ENCODE results near the gene ZNF655.
"Not testable (repeated sequence)": the region's sequence is repeated elsewhere in the genome, so short reads cannot be mapped to it uniquely, and the experiment has no call there.

Gene ZNF655

DNA sequence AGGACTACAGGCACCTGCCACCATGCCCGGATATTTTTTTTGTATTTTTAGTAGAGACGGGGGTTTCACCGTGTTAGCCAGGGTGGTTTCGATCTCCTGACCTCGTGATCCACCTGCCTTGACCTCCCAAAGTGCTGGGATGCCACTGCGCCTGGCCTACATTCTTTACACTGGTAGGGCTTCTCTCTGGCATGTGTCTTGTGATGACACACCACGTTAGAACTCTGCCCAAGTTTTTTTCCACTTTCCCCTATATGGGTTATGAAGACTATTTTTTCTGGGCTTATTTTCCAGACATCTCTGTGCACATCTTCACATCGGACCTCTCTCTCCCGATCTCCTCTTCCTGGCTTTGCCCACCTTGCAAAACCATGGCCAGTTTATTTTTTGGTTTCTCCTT lies 17.2 kb upstream of the ZNF655 start:
- Histone ChIP-seq H3K36me3 (replicated peaks in 1 of 2; ENCODE audit: control insufficient read depth in 2 of 2, insufficient read depth in 2 of 2, low read length in 2 of 2) (peaks cover 2 to 23% of the 10 kb centered on the region in 2 donors), H3K23ac (ENCODE audit: low read depth, low read length, poor library complexity) (no peak overlapping the region), H2BK120ac (ENCODE audit: low read depth, low read length) (no peak overlapping the region), H3K4me3 (ENCODE audit: low read length in 2 of 2) (no peak overlapping the region), H3K4me2 (ENCODE audit: insufficient read depth, low read length, poor library complexity, severe bottlenecking) (no peak overlapping the region), H3K79me1 (ENCODE audit: low read depth, low read length) (no peaks in the 10 kb centered on the region), H2AFZ (ENCODE audit: low read length) (no peak overlapping the region), H4K8ac (ENCODE audit: low read depth, low read length) (no peak overlapping the region), H3K4me1 (ENCODE audit: control insufficient read depth in 2 of 2, insufficient read depth in 1 of 2, low read depth in 1 of 2, low read length in 2 of 2) (no peaks in the 10 kb centered on the region), H2BK15ac (ENCODE audit: low read length) (no peak overlapping the region), H3K9me3 (replicated peaks in 1 of 2; ENCODE audit: control insufficient read depth in 2 of 2, insufficient read depth in 1 of 2, low read depth in 1 of 2, low read length in 2 of 2) (peaks cover 14 to 36% of the 10 kb centered on the region in 2 donors), H3K9ac (ENCODE audit: low read depth, low read length, poor library complexity) (no peak overlapping the region), H3K27me3 (ENCODE audit: control insufficient read depth in 3 of 3, insufficient read depth in 3 of 3, low read depth in 1 of 3, low read length in 3 of 3) (no peaks in the 10 kb centered on the region), H4K91ac (ENCODE audit: low read depth, low read length, poor library complexity) (no peak overlapping the region), H3K18ac (ENCODE audit: low read length) (no peak overlapping the region), H3K27ac (replicated peaks; ENCODE audit: low read length) (no peak overlapping the region), H2BK5ac (ENCODE audit: low read length) (no peak overlapping the region), H2BK12ac (ENCODE audit: low read length) (no peak overlapping the region), H2AK5ac (ENCODE audit: low read depth, low read length) (no peak overlapping the region), H3K4ac (ENCODE audit: low read length) (no peak overlapping the region), H3K14ac (ENCODE audit: low read length) (no peak overlapping the region)
- no CpG with 5 or more reads among the region's 9 CpGs for WGBS, 2 donors (ENCODE audit: extremely low coverage in 2 of 2, insufficient read length in 2 of 2, insufficient replicate concordance in 1 of 2)
- DNase-seq (ENCODE audit: low spot score): no peak

GRCh38 chr7:99543081-99543671 lies 15.3 kb upstream of the ZNF655 start:
- Histone ChIP-seq H3K36me3 (replicated peaks in 1 of 2; ENCODE audit: control insufficient read depth in 2 of 2, insufficient read depth in 2 of 2, low read length in 2 of 2) (peaks cover 6 to 43% of the 10 kb centered on the region in 2 donors), H3K23ac (ENCODE audit: low read depth, low read length, poor library complexity) (peak overlapping the region; percentile 55), H2BK5ac (ENCODE audit: low read length) (no peak overlapping the region), H3K9me3 (replicated peaks in 1 of 2; ENCODE audit: control insufficient read depth in 2 of 2, insufficient read depth in 1 of 2, low read depth in 1 of 2, low read length in 2 of 2) (peaks cover 21 to 35% of the 10 kb centered on the region in 2 donors), H2AK5ac (ENCODE audit: low read depth, low read length) (no peak overlapping the region), H3K27me3 (ENCODE audit: control insufficient read depth in 3 of 3, insufficient read depth in 3 of 3, low read depth in 1 of 3, low read length in 3 of 3) (no peaks in the 10 kb centered on the region), H3K27ac (replicated peaks; ENCODE audit: low read length) (no peak overlapping the region), H4K91ac (ENCODE audit: low read depth, low read length, poor library complexity) (no peak overlapping the region), H3K18ac (ENCODE audit: low read length) (no peak overlapping the region), H2BK120ac (ENCODE audit: low read depth, low read length) (no peak overlapping the region), H3K4ac (ENCODE audit: low read length) (no peak overlapping the region), H2BK15ac (ENCODE audit: low read length) (no peak overlapping the region), H4K8ac (ENCODE audit: low read depth, low read length) (no peak overlapping the region), H3K4me3 (ENCODE audit: low read length in 2 of 2) (no peak overlapping the region), H3K14ac (ENCODE audit: low read length) (no peak overlapping the region), H3K9ac (ENCODE audit: low read depth, low read length, poor library complexity) (no peak overlapping the region), H3K79me1 (ENCODE audit: low read depth, low read length) (no peaks in the 10 kb centered on the region), H3K4me2 (ENCODE audit: insufficient read depth, low read length, poor library complexity, severe bottlenecking) (no peak overlapping the region), H3K4me1 (ENCODE audit: control insufficient read depth in 2 of 2, insufficient read depth in 1 of 2, low read depth in 1 of 2, low read length in 2 of 2) (no peaks in the 10 kb centered on the region), H2AFZ (ENCODE audit: low read length) (no peak overlapping the region), H2BK12ac (ENCODE audit: low read length) (no peak overlapping the region)
- no CpG with 5 or more reads among the region's 34 CpGs for WGBS, 2 donors (ENCODE audit: extremely low coverage in 2 of 2, insufficient read length in 2 of 2, insufficient replicate concordance in 1 of 2)
- no peak for DNase-seq (ENCODE audit: low spot score)

GRCh38 chr7:99543916-99544315 lies 14.5 kb upstream of the ZNF655 start:
- no peak overlapping the region for H3K9ac ChIP-seq (ENCODE audit: low read depth, low read length, poor library complexity)
- H2BK12ac ChIP-seq (ENCODE audit: low read length): no peak overlapping the region
- no peak overlapping the region for H3K27ac ChIP-seq (replicated peaks; ENCODE audit: low read length)
- peaks cover 21 to 32% of the 10 kb centered on the region in 2 donors for H3K9me3 ChIP-seq (replicated peaks in 1 of 2; ENCODE audit: control insufficient read depth in 2 of 2, insufficient read depth in 1 of 2, low read depth in 1 of 2, low read length in 2 of 2)
- no peaks in the 10 kb centered on the region for H3K79me1 ChIP-seq (ENCODE audit: low read depth, low read length)
- H3K4me1 ChIP-seq (ENCODE audit: control insufficient read depth in 2 of 2, insufficient read depth in 1 of 2, low read depth in 1 of 2, low read length in 2 of 2): no peaks in the 10 kb centered on the region
- no peak overlapping the region for H3K23ac ChIP-seq (ENCODE audit: low read depth, low read length, poor library complexity)
- no peaks in the 10 kb centered on the region for H3K27me3 ChIP-seq (ENCODE audit: control insufficient read depth in 3 of 3, insufficient read depth in 3 of 3, low read depth in 1 of 3, low read length in 3 of 3)
- no peak overlapping the region for H3K14ac ChIP-seq (ENCODE audit: low read length)
- no peak for DNase-seq (ENCODE audit: low spot score)
- no peak overlapping the region for H2BK5ac ChIP-seq (ENCODE audit: low read length)
- H3K4me2 ChIP-seq (ENCODE audit: insufficient read depth, low read length, poor library complexity, severe bottlenecking): no peak overlapping the region
- no peak overlapping the region for H2AFZ ChIP-seq (ENCODE audit: low read length)
- H3K4me3 ChIP-seq (ENCODE audit: low read length in 2 of 2): no peak overlapping the region
- H4K91ac ChIP-seq (ENCODE audit: low read depth, low read length, poor library complexity): no peak overlapping the region
- H3K36me3 ChIP-seq (replicated peaks in 1 of 2; ENCODE audit: control insufficient read depth in 2 of 2, insufficient read depth in 2 of 2, low read length in 2 of 2): peaks cover 7 to 49% of the 10 kb centered on the region in 2 donors
- H2BK120ac ChIP-seq (ENCODE audit: low read depth, low read length): no peak overlapping the region
- no peak overlapping the region for H2BK15ac ChIP-seq (ENCODE audit: low read length)
- H2AK5ac ChIP-seq (ENCODE audit: low read depth, low read length): no peak overlapping the region
- H3K18ac ChIP-seq (ENCODE audit: low read length): no peak overlapping the region
- H4K8ac ChIP-seq (ENCODE audit: low read depth, low read length): peak overlapping the region; percentile 1
- WGBS, 2 donors (ENCODE audit: extremely low coverage in 2 of 2, insufficient read length in 2 of 2, insufficient replicate concordance in 1 of 2): no CpG with 5 or more reads among the region's 6 CpGs
- no peak overlapping the region for H3K4ac ChIP-seq (ENCODE audit: low read length)

DNA sequence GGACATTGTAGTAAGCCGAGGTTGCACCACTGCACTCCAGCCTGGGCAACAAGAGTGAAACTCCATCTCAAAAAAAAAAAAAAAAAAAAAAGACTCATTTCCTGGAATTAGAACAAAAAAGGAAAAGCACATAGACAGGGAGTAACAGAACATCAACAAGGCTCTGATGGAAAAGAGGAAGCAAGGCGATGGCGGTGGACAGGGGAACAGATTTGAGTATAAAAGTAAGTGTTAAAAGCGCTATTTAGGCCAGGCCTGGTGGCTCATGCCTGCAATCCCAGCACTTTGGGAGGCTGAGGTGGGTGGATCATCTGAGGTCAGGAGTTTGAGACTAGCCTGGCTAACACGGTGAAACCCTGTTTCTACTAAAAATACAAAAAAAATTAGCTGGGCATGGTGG lies 13.1 kb upstream of the ZNF655 start:
- H3K14ac ChIP-seq (ENCODE audit: low read length); DNase-seq (ENCODE audit: low spot score); H3K4me3 ChIP-seq (ENCODE audit: low read length in 2 of 2); H3K4ac ChIP-seq (ENCODE audit: low read length); H2BK120ac ChIP-seq (ENCODE audit: low read depth, low read length); H3K9ac ChIP-seq (ENCODE audit: low read depth, low read length, poor library complexity); H2BK5ac ChIP-seq (ENCODE audit: low read length); H3K4me1 ChIP-seq (ENCODE audit: control insufficient read depth in 2 of 2, insufficient read depth in 1 of 2, low read depth in 1 of 2, low read length in 2 of 2); H2BK12ac ChIP-seq (ENCODE audit: low read length); H3K79me1 ChIP-seq (ENCODE audit: low read depth, low read length); H2AFZ ChIP-seq (ENCODE audit: low read length); H4K91ac ChIP-seq (ENCODE audit: low read depth, low read length, poor library complexity); H4K8ac ChIP-seq (ENCODE audit: low read depth, low read length); H3K23ac ChIP-seq (ENCODE audit: low read depth, low read length, poor library complexity); H3K27me3 ChIP-seq (ENCODE audit: control insufficient read depth in 3 of 3, insufficient read depth in 3 of 3, low read depth in 1 of 3, low read length in 3 of 3); H3K27ac ChIP-seq (replicated peaks; ENCODE audit: low read length); H3K18ac ChIP-seq (ENCODE audit: low read length); H2AK5ac ChIP-seq (ENCODE audit: low read depth, low read length); H2BK15ac ChIP-seq (ENCODE audit: low read length); H3K4me2 ChIP-seq (ENCODE audit: insufficient read depth, low read length, poor library complexity, severe bottlenecking): not testable (repeated sequence)
- Histone ChIP-seq H3K9me3 (replicated peaks in 1 of 2; ENCODE audit: control insufficient read depth in 2 of 2, insufficient read depth in 1 of 2, low read depth in 1 of 2, low read length in 2 of 2) (peaks cover 19 to 29% of the 10 kb centered on the region in 2 donors), H3K36me3 (replicated peaks in 1 of 2; ENCODE audit: control insufficient read depth in 2 of 2, insufficient read depth in 2 of 2, low read length in 2 of 2) (peaks cover 7 to 52% of the 10 kb centered on the region in 2 donors)
- WGBS, 2 donors (ENCODE audit: extremely low coverage in 2 of 2, insufficient read length in 2 of 2, insufficient replicate concordance in 1 of 2): no CpG with 5 or more reads among the region's 5 CpGs

Measured in neuronal stem cell (in vitro differentiated cells).